Mammary epithelial cell (primary cell): ENCODE measurements around the gene PA2G4.

Experiments
- EZH2 ChIP-seq: IDR thresholded peaks from 2 replicates; pipeline ENCODE4 v1.6.1; 2012; ENCODE audit warnings: low read length, inconsistent platforms, borderline replicate concordance
- TF ChIP-seq, protein P1 (sequence below), 2 donors: IDR thresholded peaks in 1 of 2; conservative IDR thresholded peaks in 1 of 2; 2 replicates each; pipeline ENCODE4 v1.5.1; 2011 to 2012; ENCODE audit warnings: inconsistent platforms in 2 of 2, low read length in 2 of 2, mild to moderate bottlenecking in 2 of 2, control low read depth in 1 of 2, low read depth in 1 of 2; ENCODE audit not compliant: insufficient read depth in 1 of 2; ENCODE audit errors: extremely low read depth in 1 of 2

DNA sequence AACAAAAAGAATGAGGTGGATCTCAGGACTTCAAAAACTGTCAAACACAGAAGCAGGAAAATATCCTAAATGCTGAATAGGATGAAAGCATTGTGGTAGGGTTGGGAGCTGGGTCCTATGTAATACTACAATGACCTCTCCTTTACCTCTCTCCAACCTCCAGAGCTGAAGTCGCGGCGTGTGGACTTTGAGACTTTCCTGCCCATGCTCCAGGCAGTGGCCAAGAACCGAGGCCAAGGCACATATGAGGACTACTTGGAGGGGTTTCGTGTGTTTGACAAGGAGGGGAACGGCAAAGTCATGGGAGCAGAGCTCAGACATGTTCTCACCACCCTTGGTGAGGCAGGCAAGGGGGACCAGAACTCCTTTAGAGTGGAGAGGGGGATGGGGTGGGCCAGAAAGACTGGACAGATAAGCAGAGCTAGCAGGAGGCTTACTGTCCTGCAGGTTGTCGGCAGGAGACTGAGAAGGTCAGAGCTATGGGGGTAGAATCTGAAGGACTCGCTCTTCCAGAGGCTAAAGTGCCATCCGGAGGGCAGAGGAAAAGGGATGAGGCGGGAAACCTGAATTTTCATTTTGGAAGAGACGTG, 51.0 kb downstream of the PA2G4 start:
- TF ChIP-seq, protein P1, sequence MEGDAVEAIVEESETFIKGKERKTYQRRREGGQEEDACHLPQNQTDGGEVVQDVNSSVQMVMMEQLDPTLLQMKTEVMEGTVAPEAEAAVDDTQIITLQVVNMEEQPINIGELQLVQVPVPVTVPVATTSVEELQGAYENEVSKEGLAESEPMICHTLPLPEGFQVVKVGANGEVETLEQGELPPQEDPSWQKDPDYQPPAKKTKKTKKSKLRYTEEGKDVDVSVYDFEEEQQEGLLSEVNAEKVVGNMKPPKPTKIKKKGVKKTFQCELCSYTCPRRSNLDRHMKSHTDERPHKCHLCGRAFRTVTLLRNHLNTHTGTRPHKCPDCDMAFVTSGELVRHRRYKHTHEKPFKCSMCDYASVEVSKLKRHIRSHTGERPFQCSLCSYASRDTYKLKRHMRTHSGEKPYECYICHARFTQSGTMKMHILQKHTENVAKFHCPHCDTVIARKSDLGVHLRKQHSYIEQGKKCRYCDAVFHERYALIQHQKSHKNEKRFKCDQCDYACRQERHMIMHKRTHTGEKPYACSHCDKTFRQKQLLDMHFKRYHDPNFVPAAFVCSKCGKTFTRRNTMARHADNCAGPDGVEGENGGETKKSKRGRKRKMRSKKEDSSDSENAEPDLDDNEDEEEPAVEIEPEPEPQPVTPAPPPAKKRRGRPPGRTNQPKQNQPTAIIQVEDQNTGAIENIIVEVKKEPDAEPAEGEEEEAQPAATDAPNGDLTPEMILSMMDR (conservative IDR thresholded peaks at IDR 0.05 in 1 of 2, IDR thresholded peaks at IDR 0.05 in 1 of 2; ENCODE audit: extremely low read depth in 1 of 2, insufficient read depth in 1 of 2, low read depth in 1 of 2, low read length in 2 of 2), result no peak
- TF ChIP-seq EZH2, result no peak
